GM21526 (cell line): ENCODE data around the gene SHC4.

Experiments used
- ATAC-seq: cut with Tn5 transposase; IDR thresholded peaks from one replicate; pipeline ENCODE4 v1.9.1; 2021; ENCODE audit warnings: moderate library complexity; ENCODE audit not compliant: unreplicated experiment, low FRiP score

The SHC4 gene

DNA sequence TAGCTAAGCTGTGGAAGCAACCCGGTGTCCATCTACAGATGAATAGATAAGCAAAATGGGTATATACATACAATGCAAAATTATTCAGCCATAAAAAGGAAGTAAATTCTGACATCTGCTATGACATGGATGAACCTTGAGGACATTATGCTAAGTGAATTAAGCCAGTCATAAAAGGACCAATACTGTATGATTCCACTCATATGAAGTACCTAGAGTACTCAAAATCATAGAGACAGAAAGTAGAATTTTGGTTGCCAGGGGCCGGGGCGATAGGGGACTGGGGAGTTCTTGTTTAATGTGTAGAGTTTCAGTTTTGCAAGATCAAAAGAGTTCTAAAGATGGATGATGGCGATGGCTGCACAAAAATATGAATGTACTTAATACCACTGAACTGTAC lies 75.5 kb downstream of the SHC4 start:
- no peak for ATAC-seq

DNA sequence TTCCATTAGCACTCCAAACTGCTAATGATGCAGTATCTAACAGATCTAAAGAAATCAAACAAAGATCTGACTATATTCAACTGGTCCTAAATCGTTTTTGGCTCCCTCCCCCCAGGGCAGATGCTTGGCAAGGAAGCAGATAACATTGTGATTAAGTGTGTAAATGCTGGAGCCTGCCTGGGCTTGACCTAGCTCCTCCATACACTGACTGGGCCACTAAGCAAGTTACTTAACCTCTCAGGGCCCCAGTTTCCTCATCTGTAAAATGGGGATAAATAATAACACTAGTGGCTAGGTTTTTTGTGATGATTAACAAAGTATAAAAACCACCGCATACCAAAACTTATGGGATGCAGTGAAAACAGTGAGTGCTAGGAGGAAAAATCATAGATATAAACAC lies 76.6 kb downstream of the SHC4 start:
- ATAC-seq = no peak

DNA sequence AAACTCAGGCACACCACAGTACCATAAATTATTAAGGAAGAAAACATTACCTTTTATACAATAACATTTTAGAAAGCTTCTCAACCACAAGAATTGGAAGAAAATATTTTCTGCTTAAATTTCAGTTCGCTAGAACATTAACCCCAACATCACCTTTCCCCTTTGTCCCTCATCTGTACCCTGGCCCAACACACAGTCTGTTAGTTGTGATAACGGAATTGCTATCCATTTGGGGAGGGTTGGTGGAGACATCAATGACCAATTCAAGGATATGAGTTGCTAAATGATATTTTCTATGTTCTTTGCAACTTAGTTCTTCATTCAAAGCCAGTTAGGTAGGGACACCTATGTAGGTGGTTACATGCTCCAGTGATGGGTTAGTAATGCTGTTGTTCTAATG lies 80.0 kb downstream of the SHC4 start:
- ATAC-seq = no peak

DNA sequence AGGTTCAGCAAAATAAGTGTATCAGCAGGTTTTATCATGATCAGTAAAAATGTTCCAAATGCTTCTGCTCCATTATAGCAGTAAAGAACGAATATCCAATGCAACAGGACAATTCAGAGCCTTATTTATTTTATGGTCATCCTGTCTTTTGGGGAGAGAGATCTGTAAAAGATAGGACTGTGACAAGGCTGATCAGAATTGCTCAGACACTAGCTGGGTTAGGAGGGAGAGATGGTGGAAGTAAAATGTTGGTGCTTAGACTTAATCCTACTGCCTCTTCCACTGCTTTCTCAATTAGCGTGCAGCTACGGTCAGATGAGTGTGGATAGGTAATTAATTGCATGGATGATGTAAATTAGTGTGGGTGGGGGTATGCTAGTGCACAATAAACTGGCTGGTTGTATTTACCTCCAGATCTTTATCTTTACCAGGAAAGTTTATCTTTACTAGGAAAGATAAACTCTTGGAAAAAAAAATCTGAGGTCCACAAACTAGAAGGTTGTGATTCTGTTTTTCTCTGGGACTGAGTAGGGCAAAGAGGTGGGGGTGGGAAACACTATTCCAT lies 83.6 kb downstream of the SHC4 start:
- no peak for ATAC-seq

DNA sequence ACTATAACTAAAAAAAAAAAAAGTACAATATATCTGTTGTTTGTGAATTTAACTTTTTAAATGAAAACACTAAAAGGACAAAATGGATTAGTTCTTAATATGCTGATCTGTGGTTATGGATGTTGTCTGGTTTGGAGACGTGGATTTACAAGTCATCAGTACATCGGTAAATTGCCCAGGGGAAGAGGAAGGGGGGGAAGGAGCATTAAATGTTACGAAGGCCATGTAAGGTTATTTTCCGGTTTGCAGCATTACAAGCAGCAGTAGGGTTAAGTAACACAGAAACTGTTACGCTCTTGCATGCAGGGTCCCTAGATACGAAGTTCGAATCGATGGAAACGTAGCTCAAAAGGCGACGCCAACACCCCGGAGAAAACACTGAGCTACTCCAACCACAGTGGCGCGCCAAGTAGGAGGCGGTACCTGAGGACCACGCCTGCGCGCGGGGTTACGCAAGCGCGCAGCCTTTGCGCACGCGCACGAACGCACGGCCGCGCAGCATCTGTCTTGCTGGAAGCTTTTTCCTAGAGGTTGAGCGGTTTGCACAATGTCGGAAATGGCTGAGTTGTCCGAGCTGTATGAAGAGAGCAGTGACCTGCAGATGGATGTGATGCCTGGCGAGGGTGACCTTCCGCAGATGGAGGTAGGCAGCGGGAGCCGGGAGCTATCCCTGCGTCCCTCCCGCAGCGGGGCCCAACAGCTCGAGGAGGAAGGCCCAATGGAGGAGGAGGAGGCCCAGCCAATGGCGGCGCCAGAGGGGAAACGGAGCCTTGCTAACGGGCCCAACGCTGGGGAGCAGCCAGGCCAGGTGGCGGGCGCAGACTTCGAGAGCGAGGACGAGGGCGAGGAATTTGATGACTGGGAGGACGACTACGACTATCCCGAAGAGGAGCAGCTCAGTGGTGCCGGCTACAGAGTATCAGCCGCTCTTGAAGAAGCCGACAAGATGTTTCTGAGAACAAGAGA lies 85.8 kb downstream of the SHC4 start, which contains the start of gene EID1:
TSS of gene EID1 (plus strand) at position 505 of the 966 bp plus-strand sequence. CDS start at position 548, 43 bp downstream.
- ATAC-seq = peak; percentile 91

DNA sequence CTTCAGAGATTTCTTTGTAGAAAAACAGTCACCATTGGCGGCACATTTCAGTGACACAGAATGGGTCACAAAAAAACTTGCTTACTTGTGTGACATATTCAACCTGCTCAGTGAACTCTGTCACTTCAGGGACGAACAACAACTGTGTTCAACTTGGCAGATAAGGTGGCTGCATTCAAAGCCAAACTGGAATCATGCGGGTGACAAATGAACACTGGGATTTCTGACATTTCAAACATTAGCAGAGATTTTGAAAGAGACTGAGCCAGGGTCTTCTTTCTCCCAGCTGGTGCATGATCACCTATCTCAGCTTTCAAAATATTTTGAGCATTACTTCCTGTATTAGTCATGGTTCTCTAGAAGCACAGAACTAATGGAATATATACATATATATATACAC lies 87.7 kb downstream of the SHC4 start:
- no peak for ATAC-seq

- no peak for ATAC-seq
These were observed 88.3 kb downstream of the SHC4 start for GRCh38 chr15:48875241-48875960.

GRCh38 chr15:48872632-48873031 lies 91.1 kb downstream of the SHC4 start:
- no peak for ATAC-seq

- no peak for ATAC-seq
These were observed 92.2 kb downstream of the SHC4 start for GRCh38 chr15:48871542-48871941.

- ATAC-seq = no peak
These were observed 93.8 kb downstream of the SHC4 start for GRCh38 chr15:48869966-48870365.

GRCh38 chr15:48868536-48868935 lies 95.2 kb downstream of the SHC4 start:
- ATAC-seq = no peak

DNA sequence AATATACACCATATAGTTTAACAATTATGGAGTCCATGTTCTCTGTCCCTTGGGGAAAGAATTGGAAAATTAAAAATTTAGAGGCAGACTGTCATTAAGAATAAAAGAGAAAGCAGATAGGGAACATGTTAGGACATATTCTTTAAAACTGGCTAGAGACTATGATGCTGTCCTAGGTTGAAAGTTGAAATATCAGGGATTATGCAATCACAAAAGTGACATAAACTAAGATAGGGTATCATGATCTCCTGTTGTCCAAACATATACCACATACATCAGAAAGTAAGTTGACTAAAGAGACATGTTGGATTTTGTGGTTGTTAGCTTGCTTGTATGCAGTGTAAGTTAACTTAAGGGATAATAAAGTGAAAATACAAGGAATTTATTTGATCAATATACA lies 95.7 kb downstream of the SHC4 start:
- ATAC-seq = no peak

- no peak for ATAC-seq
These were observed 97.6 kb downstream of the SHC4 start for GRCh38 chr15:48866141-48866563.

DNA sequence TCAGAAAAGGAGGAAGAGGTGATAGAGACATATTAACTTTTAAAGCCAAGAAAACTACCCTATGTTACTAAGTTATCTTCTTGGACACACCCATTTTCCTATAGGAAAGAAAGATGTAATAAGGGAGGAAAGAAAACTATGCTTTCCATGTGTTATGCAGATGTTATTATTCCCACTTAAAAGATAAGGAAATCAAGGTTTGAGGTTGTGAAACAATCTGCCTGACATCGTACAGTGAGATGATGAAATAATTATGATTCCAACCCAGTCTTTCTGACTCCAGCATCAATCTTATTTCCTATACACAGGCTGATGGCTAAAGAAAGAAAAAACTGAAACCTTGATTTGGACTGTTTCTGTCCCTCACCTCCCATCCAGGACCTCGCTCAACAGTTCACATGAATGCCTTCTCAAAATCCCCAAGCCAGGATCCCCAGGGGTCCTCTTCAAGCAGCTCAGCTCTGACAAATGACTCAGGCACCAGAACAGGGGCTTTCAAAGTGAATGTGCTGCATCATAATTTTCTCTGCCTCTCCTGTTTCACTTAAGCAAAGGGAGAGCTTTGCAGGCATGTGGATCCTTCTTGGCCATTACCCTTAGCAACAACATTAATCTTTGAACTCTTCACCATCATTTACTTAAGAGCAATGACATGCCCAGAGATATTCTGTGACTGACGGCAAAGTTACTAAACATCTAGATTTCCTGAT lies 98.2 kb downstream of the SHC4 start:
- no peak for ATAC-seq

DNA sequence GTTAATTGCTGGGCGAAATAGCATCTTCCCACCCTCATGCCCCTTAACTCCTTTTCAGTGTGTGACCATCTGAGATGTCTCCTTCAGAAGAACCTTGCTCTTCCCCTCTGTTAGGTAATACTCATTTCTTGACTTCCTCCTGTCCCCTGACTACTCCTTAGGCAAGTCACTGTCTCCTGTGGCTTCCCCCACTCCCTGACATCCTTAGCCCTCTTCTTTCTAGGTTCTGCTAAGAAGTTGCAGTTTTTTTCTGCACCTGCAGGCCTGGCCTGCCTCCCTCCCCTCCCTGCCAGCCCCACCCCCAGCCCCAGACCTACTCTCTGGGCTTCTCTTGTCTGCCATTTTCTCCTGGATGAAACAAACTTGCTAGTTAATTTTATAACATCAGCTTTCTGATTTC lies 101.0 kb downstream of the SHC4 start:
- ATAC-seq = no peak

DNA sequence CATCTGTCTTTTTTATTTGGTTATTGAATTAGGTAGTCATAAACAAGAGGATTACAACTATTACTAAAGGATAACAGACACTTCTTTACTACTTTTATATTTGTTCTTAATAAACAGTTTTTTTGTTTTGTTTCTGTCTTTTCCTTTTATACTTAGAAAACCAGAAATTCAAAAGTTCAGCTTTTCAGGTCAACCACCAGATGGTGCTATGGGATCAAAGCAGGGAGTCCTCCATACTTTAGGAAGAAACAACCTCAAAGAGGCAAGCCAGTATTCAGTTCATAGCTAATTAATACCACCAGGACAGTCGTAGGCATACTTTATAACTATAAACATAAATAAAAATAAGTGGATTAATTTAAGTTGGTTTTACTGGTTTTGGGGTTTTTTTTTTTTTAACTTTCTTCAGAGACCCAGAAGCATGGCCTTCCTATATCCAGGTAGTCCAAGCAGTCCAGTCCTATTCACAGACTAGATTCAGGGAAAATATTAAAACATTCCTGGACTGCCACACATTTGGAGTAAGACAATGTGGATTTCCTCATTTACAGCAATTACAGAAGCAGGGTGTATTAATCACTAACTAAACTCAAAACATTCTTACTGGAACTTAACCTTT lies 101.8 kb downstream of the SHC4 start:
- ATAC-seq = no peak

GRCh38 chr15:48859426-48859825 lies 104.3 kb downstream of the SHC4 start:
- no peak for ATAC-seq

- no peak for ATAC-seq
These were observed 105.3 kb downstream of the SHC4 start for GRCh38 chr15:48858401-48858800.

GRCh38 chr15:48856942-48857341 lies 106.8 kb downstream of the SHC4 start:
- no peak for ATAC-seq
